ENCODE results near the gene MME.

MME gene

DNA sequence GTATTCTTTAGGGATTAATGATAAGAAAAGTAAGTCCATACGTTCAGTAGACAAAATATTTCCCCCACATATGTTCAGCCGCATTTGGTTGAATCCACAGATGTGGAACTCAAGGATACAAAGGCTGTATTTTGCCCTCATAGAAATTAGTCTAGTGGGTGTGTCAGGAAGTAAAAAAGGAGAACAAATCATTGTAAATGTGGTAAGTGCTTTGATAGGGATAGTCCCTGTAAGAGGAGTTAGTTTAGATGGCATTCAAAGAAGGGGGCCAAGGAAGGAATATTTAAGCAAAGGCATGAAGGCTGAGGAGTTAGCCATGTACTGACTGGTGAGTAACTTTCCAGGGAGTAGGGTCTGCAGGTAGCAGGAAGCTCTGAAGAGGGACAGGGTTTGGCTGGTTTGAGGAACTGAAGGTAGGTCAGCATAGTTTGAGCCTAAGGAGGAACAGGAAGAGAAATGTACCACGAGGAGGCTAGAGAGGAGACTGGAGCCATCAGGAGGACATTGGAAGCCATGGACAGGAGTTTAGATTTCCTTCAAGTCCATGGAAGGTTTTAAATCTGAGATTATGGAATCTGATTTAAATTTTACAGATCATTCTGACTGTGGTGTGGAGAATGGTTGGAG is 98.8 kb downstream of the MME start:
- no peak overlapping the region for H3K4me3 ChIP-seq (ENCODE audit: low read depth, low read length)
- TF ChIP-seq, protein P1, sequence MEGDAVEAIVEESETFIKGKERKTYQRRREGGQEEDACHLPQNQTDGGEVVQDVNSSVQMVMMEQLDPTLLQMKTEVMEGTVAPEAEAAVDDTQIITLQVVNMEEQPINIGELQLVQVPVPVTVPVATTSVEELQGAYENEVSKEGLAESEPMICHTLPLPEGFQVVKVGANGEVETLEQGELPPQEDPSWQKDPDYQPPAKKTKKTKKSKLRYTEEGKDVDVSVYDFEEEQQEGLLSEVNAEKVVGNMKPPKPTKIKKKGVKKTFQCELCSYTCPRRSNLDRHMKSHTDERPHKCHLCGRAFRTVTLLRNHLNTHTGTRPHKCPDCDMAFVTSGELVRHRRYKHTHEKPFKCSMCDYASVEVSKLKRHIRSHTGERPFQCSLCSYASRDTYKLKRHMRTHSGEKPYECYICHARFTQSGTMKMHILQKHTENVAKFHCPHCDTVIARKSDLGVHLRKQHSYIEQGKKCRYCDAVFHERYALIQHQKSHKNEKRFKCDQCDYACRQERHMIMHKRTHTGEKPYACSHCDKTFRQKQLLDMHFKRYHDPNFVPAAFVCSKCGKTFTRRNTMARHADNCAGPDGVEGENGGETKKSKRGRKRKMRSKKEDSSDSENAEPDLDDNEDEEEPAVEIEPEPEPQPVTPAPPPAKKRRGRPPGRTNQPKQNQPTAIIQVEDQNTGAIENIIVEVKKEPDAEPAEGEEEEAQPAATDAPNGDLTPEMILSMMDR (IDR thresholded peaks at IDR 0.05; ENCODE audit: low read depth, low read length, missing control alignments) = no peak
- no peak for DNase-seq (ENCODE audit: low read depth)

DNA sequence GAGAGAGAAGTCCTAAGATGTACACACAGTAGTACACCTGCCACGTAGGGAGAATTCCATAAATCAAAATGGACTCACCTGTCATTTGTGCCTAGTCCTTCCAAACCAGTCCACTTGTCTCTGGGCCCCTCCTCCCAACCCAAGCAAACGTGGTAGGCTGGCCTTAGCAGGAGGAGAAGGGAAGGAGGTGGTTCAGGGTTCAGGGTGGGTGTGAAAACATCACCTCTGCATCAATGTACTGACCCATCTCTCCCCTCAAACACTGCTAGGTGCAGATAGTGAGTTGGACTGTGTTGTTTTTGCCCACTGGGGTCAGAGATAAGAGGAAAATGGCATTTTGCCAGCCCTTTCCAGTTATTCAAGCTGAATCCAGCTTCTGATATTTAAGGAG is 99.3 kb downstream of the MME start:
- no peak for DNase-seq (ENCODE audit: low read depth)
- no peak overlapping the region for H3K4me3 ChIP-seq (ENCODE audit: low read depth, low read length)
- TF ChIP-seq, protein P1 (IDR thresholded peaks at IDR 0.05; ENCODE audit: low read depth, low read length, missing control alignments) = no peak

DNA sequence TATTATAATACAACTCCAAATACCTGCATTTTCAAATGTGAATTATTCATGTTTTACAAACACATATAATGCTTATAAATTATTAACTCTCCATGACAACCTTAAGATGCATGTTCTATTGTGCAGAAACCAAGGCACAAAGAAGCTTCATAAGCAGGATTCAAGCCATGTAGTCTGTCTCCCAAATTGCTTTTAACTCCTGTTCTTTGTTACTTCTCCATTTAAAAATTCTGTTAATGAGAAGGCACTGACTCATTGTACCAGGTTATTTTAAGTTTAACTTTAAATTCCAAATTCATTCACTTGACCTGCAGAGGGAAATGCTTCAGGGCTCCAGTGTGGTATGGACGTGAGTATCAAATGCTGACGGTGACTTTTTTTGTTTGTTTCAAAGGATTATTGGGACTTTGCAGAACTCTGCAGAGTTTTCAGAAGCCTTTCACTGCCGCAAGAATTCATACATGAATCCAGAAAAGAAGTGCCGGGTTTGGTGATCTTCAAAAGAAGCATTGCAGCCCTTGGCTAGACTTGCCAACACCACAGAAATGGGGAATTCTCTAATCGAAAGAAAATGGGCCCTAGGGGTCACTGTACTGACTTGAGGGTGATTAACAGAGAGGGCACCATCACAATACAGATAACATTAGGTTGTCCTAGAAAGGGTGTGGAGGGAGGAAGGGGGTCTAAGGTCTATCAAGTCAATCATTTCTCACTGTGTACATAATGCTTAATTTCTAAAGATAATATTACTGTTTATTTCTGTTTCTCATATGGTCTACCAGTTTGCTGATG is 100.0 kb downstream of the MME start:
- no peak overlapping the region for H3K4me3 ChIP-seq (ENCODE audit: low read depth, low read length)
- no peak for DNase-seq (ENCODE audit: low read depth)
- TF ChIP-seq, protein P1 (IDR thresholded peaks at IDR 0.05; ENCODE audit: low read depth, low read length, missing control alignments) = no peak

DNA sequence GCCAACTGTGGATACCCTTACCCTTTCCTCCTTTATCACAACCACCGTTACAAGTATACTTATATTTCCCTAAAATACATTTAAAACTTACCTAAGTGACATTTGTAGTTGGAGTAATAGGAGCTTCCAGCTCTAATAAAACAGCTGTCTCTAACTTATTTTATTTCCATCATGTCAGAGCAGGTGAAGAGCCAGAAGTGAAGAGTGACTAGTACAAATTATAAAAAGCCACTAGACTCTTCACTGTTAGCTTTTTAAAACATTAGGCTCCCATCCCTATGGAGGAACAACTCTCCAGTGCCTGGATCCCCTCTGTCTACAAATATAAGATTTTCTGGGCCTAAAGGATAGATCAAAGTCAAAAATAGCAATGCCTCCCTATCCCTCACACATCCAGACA is 102.3 kb downstream of the MME start:
- DNase-seq (ENCODE audit: low read depth) = no peak
- no peak overlapping the region for H3K4me3 ChIP-seq (ENCODE audit: low read depth, low read length)
- TF ChIP-seq, protein P1 (IDR thresholded peaks at IDR 0.05; ENCODE audit: low read depth, low read length, missing control alignments) = no peak

DNA sequence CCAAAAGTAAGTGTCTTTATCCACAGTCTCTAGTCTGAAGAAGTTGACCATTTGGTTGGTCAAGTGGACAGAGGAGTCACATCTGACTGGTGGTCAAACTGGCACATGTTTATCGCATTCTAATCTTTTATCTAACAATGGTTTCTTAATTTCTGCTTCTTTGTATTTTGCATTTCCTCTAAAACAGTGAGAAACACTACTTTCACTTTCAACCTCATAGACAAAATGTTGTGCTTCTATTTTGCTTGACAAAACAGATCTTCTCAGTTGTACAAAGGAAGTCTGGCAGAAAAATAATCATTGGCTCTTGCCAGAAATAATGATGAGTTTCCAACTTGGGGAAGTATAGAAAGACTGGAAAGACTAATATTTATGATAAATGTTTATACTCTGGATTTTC is 103.9 kb downstream of the MME start:
- DNase-seq (ENCODE audit: low read depth) = no peak
- no peak overlapping the region for H3K4me3 ChIP-seq (ENCODE audit: low read depth, low read length)
- TF ChIP-seq, protein P1 (IDR thresholded peaks at IDR 0.05; ENCODE audit: low read depth, low read length, missing control alignments) = no peak

DNA sequence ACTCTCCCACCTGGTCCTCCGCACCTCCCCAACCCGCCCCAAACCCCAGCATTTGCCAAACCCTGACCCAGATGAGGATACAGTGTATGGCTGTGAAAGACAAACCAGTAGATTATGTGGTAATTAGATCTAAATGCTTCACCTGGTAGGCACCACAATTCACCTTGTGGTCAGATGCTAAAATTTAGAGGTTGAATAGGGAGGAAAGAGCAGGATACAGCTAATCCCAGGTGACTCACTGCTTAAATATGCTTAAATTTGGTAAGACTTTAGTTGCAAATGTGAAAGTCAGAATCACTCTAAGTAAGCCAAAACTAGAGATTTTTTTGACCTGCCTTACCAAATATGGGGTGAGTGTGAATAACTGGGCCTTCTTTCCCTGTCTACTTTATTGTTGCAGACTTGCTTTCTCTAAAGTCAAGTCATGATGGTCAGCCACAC is 105.5 kb downstream of the MME start:
- H3K4me3 ChIP-seq (ENCODE audit: low read depth, low read length) = no peak overlapping the region
- TF ChIP-seq, protein P1 (IDR thresholded peaks at IDR 0.05; ENCODE audit: low read depth, low read length, missing control alignments) = no peak
- no peak for DNase-seq (ENCODE audit: low read depth)

Measured in GM12864 (cell line).